UCSD-AML1 (cell line): ENCODE data around the gene RALGPS1.

ENCODE experiments used
- DNase-seq: peaks from one replicate; lab custom pipeline; 2025; ENCODE audit not compliant: unreplicated experiment; lab: John Stamatoyannopoulos, UW

Gene RALGPS1

DNA sequence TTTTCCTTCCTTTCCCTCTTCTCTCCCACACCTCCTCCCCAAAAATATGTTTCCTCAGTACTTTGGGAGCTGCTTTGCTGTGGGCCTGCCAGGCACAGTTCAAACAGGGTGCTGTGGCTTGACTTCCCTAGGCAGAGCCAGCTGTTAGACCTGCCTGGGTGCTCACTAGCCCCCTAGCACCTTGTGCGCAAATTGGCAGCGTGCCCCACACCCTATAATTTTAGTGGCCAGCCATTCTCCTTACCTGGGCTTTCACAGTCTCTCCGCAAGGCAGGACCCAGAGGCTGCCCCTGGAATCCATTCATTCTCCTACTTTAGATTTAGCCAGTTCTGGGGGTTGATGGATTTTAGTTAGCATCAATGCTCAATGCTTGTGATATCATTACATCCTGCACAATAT lies 135.6 kb downstream of the RALGPS1 start:
- DNase-seq, result no peak

DNA sequence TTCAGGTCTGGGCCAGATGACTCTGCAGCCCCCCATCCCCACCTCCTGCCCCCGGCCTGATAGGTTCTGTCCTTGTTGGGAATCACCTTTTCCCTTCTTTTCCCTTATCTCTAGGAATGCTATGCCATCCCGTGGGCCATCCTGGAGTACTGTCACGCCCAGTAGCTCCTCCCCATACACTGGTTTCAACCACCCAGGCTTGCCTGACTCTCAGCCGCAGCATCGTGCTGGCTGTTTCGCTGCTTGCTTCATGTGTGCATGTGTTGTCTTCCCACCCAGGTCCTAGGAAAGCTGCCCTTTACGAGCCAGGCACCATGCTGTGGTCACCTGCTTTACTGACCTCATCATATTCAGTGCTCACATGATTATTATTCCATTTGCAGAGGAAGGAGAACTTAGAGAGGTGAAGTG lies 136.0 kb downstream of the RALGPS1 start:
- no peak for DNase-seq

- no peak for DNase-seq
These were observed 137.5 kb downstream of the RALGPS1 start for GRCh38 chr9:127051881-127052595.

DNA sequence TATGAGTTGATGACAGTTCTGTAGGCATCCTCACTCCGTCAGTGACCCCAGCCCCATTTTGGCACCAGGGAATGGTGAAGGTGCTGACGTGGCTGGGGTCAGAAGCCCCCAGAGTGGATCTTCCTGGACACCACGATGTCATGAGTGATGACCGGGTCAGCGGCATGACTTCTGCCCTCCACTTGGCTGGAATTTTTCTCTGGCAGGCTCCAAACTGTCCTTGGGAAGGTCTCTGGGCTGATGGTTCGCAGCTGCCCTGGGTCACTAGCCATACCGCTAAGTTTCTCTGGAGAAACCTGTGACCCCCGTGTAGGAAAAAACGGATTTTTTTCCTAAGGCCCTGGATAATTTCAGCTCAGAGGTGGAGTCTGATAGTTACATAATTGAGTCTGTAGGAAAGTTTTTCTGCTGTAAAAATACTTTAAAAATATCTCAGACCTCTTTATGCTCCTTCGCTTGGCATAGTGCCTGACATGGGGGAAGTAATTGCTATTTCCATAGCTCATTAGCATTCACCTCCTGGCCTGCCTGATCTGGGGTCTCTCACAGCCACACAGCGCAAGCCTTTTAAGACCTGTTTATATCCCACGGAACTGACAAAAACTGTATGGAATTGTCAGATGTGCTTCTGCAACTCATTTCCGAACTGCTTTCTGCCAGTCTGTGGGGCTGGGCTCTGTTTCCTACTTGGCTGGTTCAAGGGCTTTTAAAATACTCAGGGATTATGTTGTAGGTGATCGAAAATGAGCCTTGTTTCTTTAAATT lies 138.7 kb downstream of the RALGPS1 start:
- DNase-seq, result no peak

DNA sequence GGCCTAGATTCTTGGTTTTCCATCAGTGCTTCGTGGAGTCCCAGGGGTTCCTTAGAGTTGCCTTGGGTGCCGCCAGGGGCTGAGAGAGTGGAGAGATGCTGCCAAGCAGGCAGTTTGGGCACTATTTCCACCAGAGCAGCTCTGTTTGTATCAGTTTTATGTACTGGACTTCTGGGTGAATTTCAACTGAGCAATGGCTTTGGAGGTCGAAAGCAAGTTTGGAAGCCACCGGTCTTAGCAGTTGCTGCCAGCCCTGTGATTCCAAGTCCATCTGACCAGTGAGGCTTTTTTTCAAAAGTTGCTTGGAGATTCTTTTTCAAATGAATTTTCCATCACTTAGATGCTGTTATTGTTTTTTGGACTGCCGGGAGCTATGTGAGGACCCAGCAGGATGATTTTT lies 139.4 kb downstream of the RALGPS1 start:
- no peak for DNase-seq

- no peak for DNase-seq
These were observed 141.3 kb downstream of the RALGPS1 start for GRCh38 chr9:127055745-127056402.

GRCh38 chr9:127056446-127056845 lies 141.9 kb downstream of the RALGPS1 start:
- DNase-seq, result no peak

DNA sequence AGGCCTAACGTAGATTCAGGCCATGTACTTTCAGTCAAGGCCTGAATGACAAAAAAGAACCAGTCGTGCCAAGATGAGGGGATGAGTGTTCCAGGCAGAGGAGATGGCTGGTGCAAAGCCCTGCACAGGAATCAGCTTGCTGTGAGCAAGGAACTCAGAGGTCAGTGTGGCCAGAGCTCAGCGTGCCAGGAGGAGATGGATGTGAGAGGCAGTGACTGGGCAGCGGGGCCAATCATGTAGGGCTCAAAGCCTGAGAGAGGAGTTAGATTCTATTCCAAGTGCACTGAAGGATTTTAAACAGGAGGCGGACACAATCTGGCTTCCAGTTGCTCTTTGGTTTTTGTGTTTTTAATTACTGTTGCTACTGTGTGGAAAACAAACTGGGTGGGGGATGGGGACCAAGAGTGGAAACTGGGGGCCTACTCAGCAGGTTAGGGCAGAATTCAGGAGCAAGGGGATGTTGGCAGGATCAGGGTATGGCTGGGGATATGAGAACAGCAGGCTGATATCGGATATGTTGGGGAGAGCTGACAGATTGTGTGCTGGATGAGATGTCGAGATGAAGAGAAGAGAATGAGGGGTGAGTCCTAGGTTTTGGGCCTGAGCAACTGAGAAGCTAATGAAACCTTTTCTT lies 143.5 kb downstream of the RALGPS1 start:
- no peak for DNase-seq

DNA sequence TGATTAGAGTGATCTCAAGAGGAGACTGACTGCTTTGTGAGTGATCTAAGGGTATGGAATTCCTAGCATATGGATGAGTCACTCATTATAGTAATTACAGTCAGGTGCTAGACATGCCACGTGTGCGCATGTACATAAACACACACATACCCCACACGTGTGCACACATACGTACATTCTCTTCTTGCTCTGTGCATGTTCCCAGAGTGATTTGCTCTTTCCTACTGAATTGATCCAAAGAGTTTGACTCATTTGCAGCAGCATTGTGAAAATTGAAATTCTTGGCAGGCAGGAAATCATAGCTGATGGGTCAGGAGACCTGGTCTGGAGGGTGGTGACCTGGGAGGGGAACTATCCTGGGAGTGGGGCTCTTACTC lies 144.1 kb downstream of the RALGPS1 start:
- DNase-seq, result no peak

- no peak for DNase-seq
These were observed 144.4 kb downstream of the RALGPS1 start for GRCh38 chr9:127059030-127059429.

DNA sequence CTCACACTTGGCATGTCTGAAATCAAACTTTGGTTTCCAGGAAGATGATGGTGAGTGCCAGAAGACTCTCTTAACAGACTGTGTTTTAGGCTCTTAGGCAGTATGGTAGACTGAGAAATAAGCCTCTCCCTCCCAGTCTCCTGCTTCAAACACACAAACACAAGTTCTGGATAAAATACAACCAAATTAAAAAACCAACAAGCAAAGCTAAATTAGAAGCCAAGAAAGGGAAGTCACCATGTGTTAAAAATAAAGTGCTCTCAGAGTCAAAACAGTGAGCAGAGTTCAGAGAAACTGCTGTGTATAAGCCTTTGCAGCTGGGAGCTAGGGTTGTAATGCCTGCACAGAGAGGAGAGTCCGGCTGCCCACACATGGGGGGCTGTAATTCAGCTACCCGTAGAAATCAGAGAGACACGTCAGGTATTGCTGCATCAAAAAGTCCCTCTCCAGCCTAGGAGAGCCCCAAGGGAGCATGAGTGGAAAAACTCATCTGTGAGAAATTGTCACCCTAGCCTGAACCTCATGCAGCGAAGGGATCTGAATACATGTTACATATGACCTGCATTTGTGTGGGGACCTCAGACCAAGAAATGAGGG lies 145.3 kb downstream of the RALGPS1 start:
- no peak for DNase-seq

GRCh38 chr9:127061411-127061810 lies 146.8 kb downstream of the RALGPS1 start:
- DNase-seq, result no peak

DNA sequence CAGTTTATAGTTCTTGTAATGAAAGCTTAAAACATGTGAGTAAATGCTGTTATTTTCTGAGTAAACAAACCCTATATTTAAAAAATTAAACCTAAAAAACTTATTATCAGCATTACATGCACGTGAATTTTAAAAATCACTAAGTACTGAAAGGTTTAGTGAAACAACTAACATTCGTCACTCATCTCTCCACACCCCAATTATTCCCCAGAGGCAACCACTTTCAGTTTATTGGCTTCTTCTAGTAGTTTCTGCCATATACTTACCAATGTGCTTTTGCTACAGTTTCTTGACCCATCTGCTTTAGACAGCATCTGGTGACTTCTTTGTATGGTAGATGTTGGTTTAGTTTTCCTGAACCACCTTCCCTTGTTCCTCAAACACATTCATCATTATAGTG lies 149.8 kb downstream of the RALGPS1 start:
- DNase-seq, result no peak

DNA sequence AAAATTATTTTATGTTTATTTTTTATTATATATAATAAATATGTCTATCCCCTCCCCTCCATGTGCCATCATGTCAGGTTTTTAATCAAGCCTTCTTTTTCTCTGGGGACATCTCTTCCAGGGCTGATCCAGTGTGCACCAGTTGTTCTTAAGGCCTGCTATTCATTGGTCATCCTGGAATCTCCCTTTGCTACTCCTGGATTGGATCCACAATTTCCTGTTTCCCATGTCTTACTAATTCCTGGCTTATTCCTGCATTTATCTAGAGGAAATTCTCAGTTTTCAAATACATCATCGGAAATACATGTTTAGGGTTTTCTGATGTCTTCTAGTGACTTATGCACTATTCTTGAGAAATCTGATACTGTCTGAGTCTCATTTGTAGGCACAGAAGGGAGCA lies 151.0 kb downstream of the RALGPS1 start:
- no peak for DNase-seq

GRCh38 chr9:127066060-127066850 lies 151.7 kb downstream of the RALGPS1 start:
- no peak for DNase-seq

DNA sequence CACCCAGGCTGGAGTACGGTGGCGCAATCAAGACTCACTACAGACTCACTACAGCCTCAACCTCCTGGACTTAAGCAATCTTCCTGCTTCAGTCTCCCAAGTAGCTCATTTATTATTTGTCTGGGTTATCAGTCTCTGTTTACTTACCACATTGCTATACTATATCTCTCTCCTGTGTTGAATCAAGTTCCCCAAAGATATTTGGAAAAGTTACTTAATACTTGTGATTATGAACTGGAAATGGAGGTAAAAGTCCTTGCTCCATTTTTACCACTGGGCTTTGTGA lies 152.2 kb downstream of the RALGPS1 start:
- DNase-seq, result no peak

DNA sequence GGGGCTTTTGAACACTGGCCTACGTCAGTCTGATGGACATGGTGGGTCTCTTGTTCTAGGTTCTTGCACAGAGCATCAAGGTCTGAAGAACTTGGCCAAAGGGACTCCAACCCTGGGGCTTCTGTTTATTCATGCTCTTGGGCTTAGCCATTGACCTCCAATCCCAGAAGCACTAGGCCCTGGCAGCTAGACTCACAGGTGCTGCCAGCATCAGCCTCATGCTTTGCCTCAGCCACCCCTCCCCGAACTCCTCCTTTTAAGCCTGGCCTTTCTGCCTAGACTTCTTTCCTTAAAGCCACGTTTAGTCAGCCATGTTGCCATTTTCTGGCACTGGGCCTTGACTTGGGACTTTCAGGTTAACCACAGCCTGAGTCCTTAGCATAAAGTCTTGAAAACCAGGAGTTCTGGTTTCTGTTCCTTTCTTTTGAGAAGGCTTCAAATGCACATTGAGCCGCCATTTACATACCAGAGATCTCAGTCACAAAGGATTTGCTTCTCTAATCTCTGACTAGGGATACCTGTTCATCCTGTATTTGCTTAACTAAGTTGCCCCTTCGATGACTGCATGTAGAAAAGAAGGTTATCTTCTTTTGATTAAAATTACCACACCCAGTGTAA lies 153.1 kb downstream of the RALGPS1 start:
- no peak for DNase-seq

DNA sequence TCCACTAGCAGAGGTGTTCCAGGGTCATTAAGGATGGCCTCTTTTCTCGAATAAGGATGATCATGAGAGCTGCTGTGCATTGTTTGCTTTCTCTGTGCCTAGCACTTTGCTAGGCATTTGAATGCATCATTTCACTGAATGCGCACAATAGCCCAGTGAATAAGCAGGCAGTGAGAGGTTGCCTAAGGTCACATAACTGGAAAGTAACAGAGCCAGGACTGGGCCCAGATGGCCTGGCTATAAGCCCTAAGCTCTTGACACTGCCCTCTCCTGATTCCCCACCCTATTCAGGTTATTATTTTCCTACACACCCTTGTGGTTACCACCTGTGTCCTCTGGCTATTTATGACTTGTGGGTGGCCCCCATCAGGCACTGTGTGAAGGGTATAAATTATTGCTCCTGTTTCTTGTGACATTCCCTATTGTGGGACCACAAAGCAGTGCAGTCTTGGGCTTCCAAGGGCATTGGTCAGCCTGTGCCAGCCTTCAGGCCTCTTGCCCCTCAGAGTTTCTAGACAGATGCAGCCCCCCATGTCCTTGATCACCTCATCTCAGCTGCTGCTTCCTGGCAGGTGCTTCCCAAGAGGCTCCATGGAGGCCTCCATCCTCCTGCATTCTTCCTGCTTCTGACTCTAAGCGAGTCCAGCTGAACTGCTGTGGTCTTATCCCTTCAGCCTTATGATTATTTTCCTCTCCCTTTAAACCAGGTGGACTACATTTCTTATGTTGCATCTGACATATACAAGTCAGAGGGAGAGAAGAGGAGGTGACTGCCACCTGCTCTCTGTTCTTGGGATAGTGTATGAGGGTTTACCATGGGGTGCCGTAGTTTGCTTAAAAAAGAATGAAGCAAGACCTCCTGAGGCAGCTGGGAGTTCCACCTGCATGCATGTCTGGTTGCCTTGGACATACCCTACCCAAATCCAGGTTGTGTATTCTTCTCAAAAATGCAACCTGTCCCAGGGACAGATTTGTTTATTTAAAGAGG lies 160.3 kb downstream of the RALGPS1 start:
- DNase-seq, result no peak
